GM18505 (cell line): ENCODE results near the gene UBLCP1.
"Not testable (repeated sequence)": the region's sequence is repeated elsewhere in the genome, so short reads cannot be mapped to it uniquely, and the experiment has no call there.

Source experiments
- ATAC-seq: cut with Tn5 transposase; IDR thresholded peaks from one replicate; pipeline ENCODE4 v1.9.1; 2021; ENCODE audit not compliant: unreplicated experiment
- POLR2A ChIP-seq: IDR thresholded peaks from 4 replicates; pipeline ENCODE4 v1.6.1; 2011; ENCODE audit warnings: borderline replicate concordance; ENCODE audit not compliant: insufficient read depth, insufficient read length; ENCODE audit errors: extremely low read depth

UBLCP1 gene

DNA sequence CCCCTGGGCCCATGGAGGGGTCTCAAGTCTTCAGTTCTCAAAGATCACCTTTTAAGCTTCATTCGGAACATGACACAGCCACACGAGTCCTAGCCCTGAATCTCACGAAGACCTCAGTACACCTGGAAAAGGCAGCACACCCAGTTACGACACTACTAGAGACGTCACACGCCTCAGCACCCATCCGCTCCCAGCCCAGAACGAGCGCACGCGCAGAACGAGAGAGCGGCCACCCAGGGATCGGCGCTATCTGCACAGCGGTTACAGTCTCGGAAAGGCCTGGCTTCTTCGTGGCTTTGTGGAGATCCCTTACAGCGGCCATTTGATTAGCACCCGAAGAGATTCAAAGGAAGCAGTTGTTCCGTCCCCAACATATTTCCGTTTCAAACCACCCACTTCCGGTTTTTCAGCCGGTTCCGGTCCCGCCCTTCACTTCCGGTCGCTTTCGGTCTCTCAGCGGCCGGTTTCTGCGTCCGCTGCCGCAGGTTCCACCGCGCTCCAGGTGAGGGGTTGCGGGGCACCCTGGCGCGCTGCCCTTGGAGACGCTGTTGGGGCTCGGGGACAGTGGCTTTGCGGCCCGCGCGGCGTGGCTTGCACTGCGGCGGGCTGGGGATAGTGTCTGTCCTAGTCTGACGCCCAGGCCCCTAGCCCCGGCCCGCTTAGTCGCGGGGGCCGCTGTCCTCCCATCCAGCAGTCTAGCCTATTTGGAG is at the start of gene UBLCP1:
UBLCP1 (plus strand) TSS at position 432 of the 710 bp plus-strand sequence. CDS start 5,626 bp downstream, outside the sequence.
- peak; percentile 92 for ATAC-seq
- TF ChIP-seq POLR2A: peak; percentile 90

DNA sequence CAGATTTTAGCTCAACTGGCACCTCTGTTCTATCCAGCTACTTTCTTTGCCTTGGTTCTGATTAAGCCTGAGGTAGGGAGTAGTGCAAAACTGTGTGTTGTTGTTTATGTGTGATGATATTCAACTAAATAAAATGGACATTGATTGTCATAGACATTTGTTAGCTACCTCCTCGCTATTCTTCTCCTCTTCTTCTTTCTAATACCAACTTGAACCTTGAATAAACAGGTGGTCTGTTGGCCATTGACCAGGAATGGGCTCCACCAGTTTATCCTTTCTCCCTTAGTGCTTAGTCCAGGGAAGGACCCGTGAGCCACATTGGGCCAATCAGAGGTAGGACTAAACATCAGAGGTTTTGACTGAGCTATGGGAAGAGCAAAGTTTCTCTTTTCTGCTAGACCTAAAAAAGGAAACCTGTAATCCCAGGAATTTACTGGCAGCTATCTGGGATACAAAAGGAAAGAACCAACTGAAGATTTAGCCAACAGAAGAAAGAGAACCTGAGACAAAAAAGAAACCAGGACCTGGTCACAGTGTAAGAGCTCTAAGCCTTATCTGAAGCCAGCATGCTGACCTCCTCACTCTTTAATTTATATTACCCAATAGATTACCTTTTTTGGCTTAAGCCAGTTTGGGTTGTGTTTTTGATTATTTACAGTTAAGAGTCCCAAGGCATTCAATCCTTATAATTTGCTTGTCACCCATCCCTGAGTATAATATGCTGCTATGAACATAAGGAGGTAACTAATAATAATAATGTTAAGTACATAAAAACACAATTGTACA is 48.4 kb upstream of the UBLCP1 start:
- no peak for ATAC-seq
- no peak for TF ChIP-seq POLR2A

GRCh38 chr5:159215886-159216285 is 47.2 kb upstream of the UBLCP1 start:
- ATAC-seq: no peak
- no peak for TF ChIP-seq POLR2A

GRCh38 chr5:159216454-159216853 is 46.6 kb upstream of the UBLCP1 start:
- ATAC-seq: no peak
- TF ChIP-seq POLR2A: no peak

- ATAC-seq: no peak
- no peak for TF ChIP-seq POLR2A
Observed at GRCh38 chr5:159217236-159217635, 45.9 kb upstream of the UBLCP1 start.

GRCh38 chr5:159218595-159219023 is 44.5 kb upstream of the UBLCP1 start:
- no peak for ATAC-seq
- no peak for TF ChIP-seq POLR2A

DNA sequence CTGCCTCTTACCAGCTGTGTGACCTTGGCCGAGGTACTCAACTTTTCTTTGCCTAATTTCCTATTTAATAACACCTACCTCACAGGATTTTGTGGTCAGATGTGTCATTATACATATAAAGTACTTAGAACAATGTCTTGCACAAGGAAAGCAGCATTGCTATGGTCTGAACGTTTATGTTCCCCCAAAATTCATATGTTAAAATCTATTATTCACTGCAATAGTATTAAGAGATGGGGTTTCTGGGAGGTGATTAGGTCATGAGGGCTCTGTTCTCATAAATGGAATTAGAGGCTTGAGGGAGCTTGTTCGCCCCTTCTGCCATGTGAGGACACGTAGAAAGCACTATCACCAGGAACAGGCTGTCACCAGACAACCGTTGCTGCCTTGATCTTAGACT is 42.9 kb upstream of the UBLCP1 start:
- TF ChIP-seq POLR2A: no peak
- no peak for ATAC-seq

DNA sequence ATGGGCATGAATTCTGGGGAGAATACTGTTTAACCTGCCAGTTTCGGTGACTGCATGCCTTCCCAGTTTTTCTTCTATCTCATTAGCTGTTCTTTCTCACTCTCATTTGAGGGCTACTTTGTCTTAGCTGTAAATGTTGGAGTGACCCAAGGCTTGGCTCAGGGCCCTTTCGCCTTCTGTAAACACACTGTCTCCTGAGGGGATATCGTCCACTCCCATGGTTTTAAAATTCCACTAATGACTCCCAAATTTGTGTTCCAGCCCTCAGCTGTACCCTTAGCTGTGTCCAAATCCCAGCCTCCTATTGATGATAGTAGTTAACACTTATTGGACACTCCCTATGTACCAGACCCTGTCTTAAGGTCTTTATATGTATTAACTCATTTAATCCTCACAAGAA is 39.6 kb upstream of the UBLCP1 start:
- no peak for TF ChIP-seq POLR2A
- no peak for ATAC-seq

DNA sequence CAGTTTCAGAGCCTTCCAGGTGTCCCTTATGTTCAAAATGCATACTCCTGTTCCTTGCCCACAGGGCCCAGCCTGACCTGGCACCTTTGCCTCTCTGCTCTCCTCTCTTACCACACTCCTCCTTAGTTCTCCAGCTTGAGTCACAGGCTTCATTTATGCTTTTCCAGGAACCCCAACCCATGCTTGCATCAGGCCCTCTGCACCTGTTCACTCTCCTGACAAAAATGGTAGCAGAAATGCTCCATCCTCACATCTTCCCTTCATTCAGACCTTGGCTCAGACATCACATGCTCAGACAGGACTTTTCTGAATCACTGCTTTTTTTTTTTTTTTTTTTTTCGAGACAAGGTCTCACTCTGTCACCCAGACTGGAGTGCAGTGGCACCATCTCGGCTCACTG is 38.6 kb upstream of the UBLCP1 start:
- no peak for ATAC-seq
- no peak for TF ChIP-seq POLR2A

- TF ChIP-seq POLR2A: no peak
- no peak for ATAC-seq
Observed at GRCh38 chr5:159226451-159226850, 36.6 kb upstream of the UBLCP1 start.

DNA sequence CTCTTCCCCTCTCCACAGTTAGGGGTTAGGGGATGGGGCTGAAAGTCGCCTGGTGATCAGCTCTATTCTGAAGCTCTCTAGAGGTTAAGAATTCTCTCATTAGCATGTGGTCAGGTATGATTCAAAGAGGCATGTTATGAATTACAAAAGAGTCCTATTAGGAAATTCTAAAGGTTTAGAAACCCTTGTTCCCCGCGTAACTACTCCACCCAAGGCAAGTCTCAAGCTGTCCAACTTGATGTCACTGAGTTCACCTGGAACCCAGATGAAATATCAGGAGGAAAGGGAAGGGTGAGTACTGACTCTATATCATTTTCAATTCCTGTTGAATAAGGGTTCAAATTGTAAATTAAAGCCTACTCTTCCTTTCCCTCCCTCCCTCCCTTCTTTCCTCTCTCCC is 35.6 kb upstream of the UBLCP1 start:
- no peak for TF ChIP-seq POLR2A
- no peak for ATAC-seq

- ATAC-seq: not testable (repeated sequence)
Observed at GRCh38 chr5:159228097-159228496, 35.0 kb upstream of the UBLCP1 start.

- ATAC-seq: no peak
- no peak for TF ChIP-seq POLR2A
Observed at GRCh38 chr5:159230657-159231056, 32.4 kb upstream of the UBLCP1 start.

GRCh38 chr5:159231167-159231566 is 31.9 kb upstream of the UBLCP1 start:
- no peak for ATAC-seq
- no peak for TF ChIP-seq POLR2A

- not testable (repeated sequence) for ATAC-seq
Observed at GRCh38 chr5:159235871-159236520, 27.1 kb upstream of the UBLCP1 start.
